Vagina (tissue), 2 donors: ENCODE results near the gene NEK11. TPM values are rescaled to one million over a fixed set of nuclear protein-coding genes. Genes with fewer than 3 reads are reported as not detected.
"Not testable (repeated sequence)": the region's sequence is repeated elsewhere in the genome, so short reads cannot be mapped to it uniquely, and the experiment has no call there.

Experiments
- DNase-seq, 2 donors: peaks; one replicate each; pipeline ENCODE4 v3.0.0-alpha.2; 2017; ENCODE audit errors: extremely low spot score in 2 of 2
- H3K27ac ChIP-seq: fragments of 200-600 bp; sonication (generic); one replicate; pipeline ENCODE4 v1.5.1; 2019
- H3K27me3 ChIP-seq: fragments of 200-600 bp; sonication (generic); one replicate; pipeline ENCODE4 v1.5.1; 2019
- H3K36me3 ChIP-seq, 2 donors: fragments of 200-600 bp; sonication (generic); one replicate each; pipeline ENCODE4 v1.5.1; 2017 to 2019
- H3K4me1 ChIP-seq: fragments of 200-600 bp; sonication (generic); one replicate; pipeline ENCODE4 v1.5.1; 2019
- H3K4me3 ChIP-seq, 2 donors: fragments of 200-600 bp; sonication (generic); 1 replicate in 1 of 2; 2 replicates in 1 of 2; pipeline ENCODE4 v1.5.1; 2016 to 2019
- H3K9me3 ChIP-seq: fragments of 200-600 bp; sonication (generic); one replicate; pipeline ENCODE4 v1.5.1; 2019
- POLR2A ChIP-seq, 2 donors: fragments of 450-650 bp; IDR thresholded peaks; one replicate each; pipeline ENCODE4 v1.6.1; 2017; ENCODE audit warnings: antibody characterized with exemption in 2 of 2, mild to moderate bottlenecking in 2 of 2, moderate library complexity in 2 of 2
- POLR2AphosphoS5 ChIP-seq, 2 donors: sonication (generic); formaldehyde crosslinking; IDR thresholded peaks; one replicate each; pipeline ENCODE4 v1.9.0; 2017; ENCODE audit warnings: antibody characterized with exemption in 2 of 2, mild to moderate bottlenecking in 2 of 2, low read depth in 1 of 2; ENCODE audit not compliant: insufficient read depth in 1 of 2
- intact Hi-C: fragments of 100-400 bp; cut with DNase I; formaldehyde crosslinking; loops from one replicate; pipeline ENCODE4 v1.15.1; 2023
- total RNA-seq: library from RNA; depleted of rRNA; stranded (reverse); fragments of >200 nt; gene quantifications from one replicate; pipeline ENCODE4 v1.2.3, GENCODE V29; 2016
- TF ChIP-seq, protein P1 (sequence below), 3 experiments: fragments of 450-650 bp in 2 of 3; fragments of 200-600 bp in 1 of 3; sonication (generic) in 1 of 3; IDR thresholded peaks; one replicate each; pipeline ENCODE4 v1.5.1; 2017 to 2019; ENCODE audit warnings: antibody characterized with exemption in 3 of 3, mild to moderate bottlenecking in 2 of 3, moderate library complexity in 2 of 3

Gene NEK11
- total RNA-seq, 1 donor from 2014 or later, result 8.6 TPM

DNA sequence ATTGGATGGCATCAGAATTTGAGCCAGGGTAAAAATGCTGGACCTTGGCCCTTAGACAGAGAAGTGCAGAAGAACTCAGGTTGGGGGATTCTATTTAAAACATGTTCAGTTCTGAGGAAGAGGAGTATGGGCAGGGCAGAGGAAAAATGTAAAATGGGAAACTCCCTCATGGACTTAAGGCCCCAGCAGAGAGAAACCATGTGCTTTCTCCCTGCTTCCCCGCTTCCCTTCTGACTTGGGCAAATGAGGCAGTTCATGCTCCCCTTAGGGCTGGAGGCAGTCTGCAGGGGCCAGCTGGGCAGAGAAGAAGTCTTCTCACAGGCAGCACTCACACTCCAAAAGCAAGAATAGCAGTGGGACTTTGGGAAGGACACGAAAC is 345.0 kb downstream of the NEK11 start:
- H3K36me3 ChIP-seq, result no peaks in the 10 kb centered on the region
- H3K27ac ChIP-seq, result no peak overlapping the region
- no peak for DNase-seq
- intact Hi-C loops, result no loop called here
- H3K27me3 ChIP-seq, result no peaks in the 10 kb centered on the region
- no peaks in the 10 kb centered on the region for H3K4me1 ChIP-seq
- H3K4me3 ChIP-seq, result no peak overlapping the region
- TF ChIP-seq POLR2A (IDR thresholded peaks at IDR 0.05), result no peak
- TF ChIP-seq, protein P1, sequence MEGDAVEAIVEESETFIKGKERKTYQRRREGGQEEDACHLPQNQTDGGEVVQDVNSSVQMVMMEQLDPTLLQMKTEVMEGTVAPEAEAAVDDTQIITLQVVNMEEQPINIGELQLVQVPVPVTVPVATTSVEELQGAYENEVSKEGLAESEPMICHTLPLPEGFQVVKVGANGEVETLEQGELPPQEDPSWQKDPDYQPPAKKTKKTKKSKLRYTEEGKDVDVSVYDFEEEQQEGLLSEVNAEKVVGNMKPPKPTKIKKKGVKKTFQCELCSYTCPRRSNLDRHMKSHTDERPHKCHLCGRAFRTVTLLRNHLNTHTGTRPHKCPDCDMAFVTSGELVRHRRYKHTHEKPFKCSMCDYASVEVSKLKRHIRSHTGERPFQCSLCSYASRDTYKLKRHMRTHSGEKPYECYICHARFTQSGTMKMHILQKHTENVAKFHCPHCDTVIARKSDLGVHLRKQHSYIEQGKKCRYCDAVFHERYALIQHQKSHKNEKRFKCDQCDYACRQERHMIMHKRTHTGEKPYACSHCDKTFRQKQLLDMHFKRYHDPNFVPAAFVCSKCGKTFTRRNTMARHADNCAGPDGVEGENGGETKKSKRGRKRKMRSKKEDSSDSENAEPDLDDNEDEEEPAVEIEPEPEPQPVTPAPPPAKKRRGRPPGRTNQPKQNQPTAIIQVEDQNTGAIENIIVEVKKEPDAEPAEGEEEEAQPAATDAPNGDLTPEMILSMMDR (IDR thresholded peaks at IDR 0.05), result no peak
- TF ChIP-seq POLR2AphosphoS5 (IDR thresholded peaks at IDR 0.05; ENCODE audit: insufficient read depth in 1 of 2, low read depth in 1 of 2), result no peak
- no peaks in the 10 kb centered on the region for H3K9me3 ChIP-seq

DNA sequence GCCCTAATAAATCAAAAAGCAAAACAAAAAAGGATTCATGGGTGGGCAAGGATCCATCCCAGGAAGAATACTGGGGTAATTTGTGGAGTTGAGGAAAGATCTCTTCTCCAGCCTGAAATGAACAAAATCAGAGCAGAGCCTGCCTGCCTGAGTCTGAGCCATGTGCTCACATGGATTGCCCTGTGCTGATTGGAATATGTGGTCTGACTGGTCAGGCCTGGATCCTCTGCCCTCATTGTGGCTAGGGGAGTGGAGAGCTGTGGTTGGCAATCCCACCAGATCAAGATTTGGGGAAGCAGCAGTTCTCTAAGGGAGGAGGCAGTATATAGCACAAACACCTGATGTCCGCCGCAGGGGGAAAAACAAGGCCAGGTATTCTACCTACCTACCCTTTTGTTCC is 348.1 kb downstream of the NEK11 start:
- H3K27ac ChIP-seq, result no peak overlapping the region
- TF ChIP-seq POLR2AphosphoS5 (IDR thresholded peaks at IDR 0.05; ENCODE audit: insufficient read depth in 1 of 2, low read depth in 1 of 2) (no peak), POLR2A (IDR thresholded peaks at IDR 0.05) (no peak)
- TF ChIP-seq, protein P1 (IDR thresholded peaks at IDR 0.05), result no peak
- H3K4me3 ChIP-seq, result no peak overlapping the region
- no peaks in the 10 kb centered on the region for H3K27me3 ChIP-seq
- peaks cover 4% of the 10 kb centered on the region for H3K4me1 ChIP-seq
- H3K36me3 ChIP-seq, result no peaks in the 10 kb centered on the region
- no peaks in the 10 kb centered on the region for H3K9me3 ChIP-seq
- DNase-seq, result no peak
- intact Hi-C loops, result no loop called here

DNA sequence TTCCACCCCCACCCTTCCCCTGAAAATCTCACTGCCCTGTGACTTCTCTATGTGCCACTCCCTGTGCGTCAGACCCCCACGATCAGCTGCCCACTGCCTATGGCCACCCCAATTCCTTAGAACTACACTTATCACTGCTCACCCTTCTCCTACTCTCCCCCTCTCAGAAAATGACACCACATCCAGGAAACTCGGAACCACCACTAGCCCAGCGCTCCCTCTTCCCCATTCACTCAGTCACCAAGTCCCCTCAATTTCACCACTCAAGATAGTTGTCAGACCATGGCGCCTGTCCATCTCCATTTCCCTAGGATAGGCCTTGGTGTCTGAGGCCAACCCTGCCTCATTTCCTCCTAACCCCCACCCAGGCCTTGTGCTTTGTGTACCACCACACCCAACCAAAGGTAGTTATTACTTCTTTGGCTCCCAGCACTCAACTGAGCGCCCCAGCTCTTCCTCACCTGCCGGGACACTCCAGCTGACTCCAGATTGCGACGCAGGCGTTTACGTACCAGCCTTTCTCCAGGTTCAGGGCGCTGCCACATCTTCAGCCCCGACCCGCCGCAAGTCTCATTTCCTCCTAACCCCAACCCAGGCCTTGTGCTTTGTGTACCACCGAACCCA is 354.3 kb downstream of the NEK11 start:
- intact Hi-C loops, H3K9me3 ChIP-seq, H3K27me3 ChIP-seq, H3K36me3 ChIP-seq: not testable (repeated sequence)
- peak in 1 of 2 donors; percentile 86 for DNase-seq
- Histone ChIP-seq H3K4me3 (peak overlapping the region; percentile 71 to 100), H3K4me1 (peaks cover 39% of the 10 kb centered on the region), H3K27ac (peak overlapping the region; percentile 65)
- TF ChIP-seq POLR2A (IDR thresholded peaks at IDR 0.05), result peak in 1 of 2 donors; percentile 56

DNA sequence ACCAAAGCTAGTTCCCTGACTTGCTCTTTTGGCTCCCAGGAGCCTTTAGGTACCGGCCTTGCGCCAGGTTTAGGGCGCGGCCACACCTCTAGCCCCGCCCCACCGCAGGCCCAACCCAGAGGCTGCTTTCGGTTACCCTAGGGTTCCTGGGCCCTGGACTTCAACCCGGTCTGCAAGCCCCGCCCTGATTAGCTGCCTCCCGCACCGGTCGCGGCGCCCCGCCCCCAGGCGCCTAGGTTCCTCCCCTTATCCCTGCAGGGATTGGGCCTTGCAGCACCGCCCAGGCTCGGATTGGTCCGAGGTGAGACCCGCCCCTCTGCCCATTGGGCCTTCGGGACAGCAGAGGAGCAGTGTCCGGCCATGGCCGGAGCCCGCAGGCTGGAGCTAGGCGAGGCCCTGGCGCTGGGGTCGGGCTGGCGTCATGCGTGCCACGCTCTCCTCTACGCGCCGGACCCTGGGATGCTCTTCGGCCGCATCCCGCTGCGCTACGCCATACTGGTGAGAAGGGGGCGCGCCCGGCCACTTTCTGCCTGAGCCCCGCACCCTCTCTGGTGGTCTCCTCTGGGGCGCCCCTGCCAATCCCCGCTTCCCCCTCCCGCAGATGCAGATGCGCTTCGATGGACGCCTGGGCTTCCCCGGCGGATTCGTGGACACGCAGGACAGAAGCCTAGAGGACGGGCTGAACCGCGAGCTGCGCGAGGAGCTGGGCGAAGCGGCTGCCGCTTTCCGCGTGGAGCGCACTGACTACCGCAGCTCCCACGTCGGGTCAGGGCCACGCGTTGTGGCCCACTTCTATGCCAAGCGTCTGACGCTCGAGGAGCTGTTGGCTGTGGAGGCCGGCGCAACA is 355.0 kb downstream of the NEK11 start, which contains the start of gene NUDT16:
TSS of gene NUDT16 (plus strand) at position 330 of the 847 bp plus-strand sequence. CDS start at position 361, 31 bp downstream.
- no peaks in the 10 kb centered on the region for H3K9me3 ChIP-seq
- TF ChIP-seq POLR2AphosphoS5 (IDR thresholded peaks at IDR 0.05; ENCODE audit: insufficient read depth in 1 of 2, low read depth in 1 of 2), result peak; percentile 92 to 97
- TF ChIP-seq, protein P1 (IDR thresholded peaks at IDR 0.05), result no peak
- peak in 1 of 2 donors; percentile 90 for TF ChIP-seq POLR2A (IDR thresholded peaks at IDR 0.05)
- H3K36me3 ChIP-seq, result peaks cover 0 to 7% of the 10 kb centered on the region in 2 donors
- intact Hi-C loops, result no loop called here
- H3K4me1 ChIP-seq, result peaks cover 46% of the 10 kb centered on the region
- H3K4me3 ChIP-seq, result peak within 1 kb of the TSS; percentile 71 to 100
- no peaks in the 10 kb centered on the region for H3K27me3 ChIP-seq
- H3K27ac ChIP-seq, result peak within 1 kb of the TSS; percentile 72
- DNase-seq, result peak; percentile 98 to 100

DNA sequence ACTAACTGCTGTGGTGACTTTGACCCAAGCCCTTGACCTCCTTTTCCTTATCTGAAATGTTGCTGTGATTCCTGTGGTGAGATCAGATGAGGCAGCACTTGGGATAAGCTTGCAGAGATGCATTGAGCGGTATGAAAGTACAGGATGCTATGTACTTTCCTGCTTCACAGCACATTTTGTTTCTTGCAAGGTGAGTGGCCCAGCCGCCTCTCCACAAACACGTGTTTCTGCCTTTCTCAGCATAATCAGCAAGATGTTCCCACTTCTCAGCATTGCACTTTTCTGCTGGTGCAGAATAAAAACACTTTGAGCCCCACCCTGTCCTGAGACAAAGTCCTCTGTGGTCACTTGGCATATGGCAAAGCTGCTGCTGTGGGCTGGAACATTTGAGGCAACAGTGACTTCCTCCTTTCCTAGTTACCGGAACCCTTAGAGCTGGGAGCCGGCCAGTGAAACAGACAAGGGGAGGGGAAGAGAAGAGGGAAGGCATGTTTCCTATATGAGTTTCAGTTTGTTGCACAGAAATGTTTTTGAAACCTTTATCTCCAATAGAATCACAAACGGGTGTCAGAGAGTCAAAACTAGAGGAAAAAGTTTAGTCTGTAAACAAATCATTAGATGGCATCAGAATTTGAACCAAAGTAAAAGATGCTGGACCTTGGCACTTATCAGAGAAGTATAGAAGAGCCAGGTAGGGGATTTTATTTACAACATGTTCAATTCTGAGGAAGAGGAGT is 359.9 kb downstream of the NEK11 start:
- TF ChIP-seq POLR2A (IDR thresholded peaks at IDR 0.05) (no peak), POLR2AphosphoS5 (IDR thresholded peaks at IDR 0.05; ENCODE audit: insufficient read depth in 1 of 2, low read depth in 1 of 2) (no peak)
- TF ChIP-seq, protein P1 (IDR thresholded peaks at IDR 0.05), result no peak
- intact Hi-C loops, result no loop called here
- peak overlapping the region; percentile 39 for H3K27ac ChIP-seq

More for the DNA sequence above, 359.9 kb downstream of the NEK11 start:
- DNase-seq, result peak in 1 of 2 donors; percentile 87
- Histone ChIP-seq H3K27me3 (no peaks in the 10 kb centered on the region), H3K4me3 (no peak overlapping the region), H3K4me1 (peaks cover 30% of the 10 kb centered on the region), H3K36me3 (peaks cover 0 to 7% of the 10 kb centered on the region in 2 donors), H3K9me3 (no peaks in the 10 kb centered on the region)
